Stimulated activated naive CD8-positive, alpha-beta T cell treated with anti-CD3 and anti-CD28 coated beads, Interleukin-15, amount 100 ng/mL, for 72 hours (primary cell): ENCODE measurements around the gene DIRAS1.
"Not testable (repeated sequence)": the region's sequence is repeated elsewhere in the genome, so short reads cannot be mapped to it uniquely, and the experiment has no call there.

Source experiments
- ATAC-seq: fragments of 150-1000 bp; cut with Tn5 transposase; 2 replicates; pipeline ENCODE4 v1.10.0; 2021; ENCODE audit warnings: mild to moderate bottlenecking, moderate library complexity
- DNase-seq, 2 donors: peaks; one replicate each; pipeline ENCODE4 v3.0.0; 2021 to 2022
- H3K27ac Mint-ChIP-seq, 2 donors: one replicate each; pipeline ENCODE4 v1.8.0; 2022; ENCODE audit warnings: mild to moderate bottlenecking in 2 of 2, mixed read lengths in 2 of 2, moderate library complexity in 2 of 2
- H3K27me3 Mint-ChIP-seq: one replicate; pipeline ENCODE4 v1.8.0; 2022; ENCODE audit warnings: mixed read lengths
- H3K4me1 Mint-ChIP-seq: one replicate; pipeline ENCODE4 v1.8.0; 2022; ENCODE audit warnings: mild to moderate bottlenecking, mixed read lengths
- H3K4me3 Mint-ChIP-seq, 2 donors: one replicate each; pipeline ENCODE4 v1.8.0; 2022; ENCODE audit warnings: mild to moderate bottlenecking in 2 of 2, mixed read lengths in 2 of 2, moderate library complexity in 1 of 2
- H3K9me3 Mint-ChIP-seq, 2 donors: one replicate each; pipeline ENCODE4 v1.8.0; 2022; ENCODE audit warnings: mixed read lengths in 2 of 2

The DIRAS1 gene

DNA sequence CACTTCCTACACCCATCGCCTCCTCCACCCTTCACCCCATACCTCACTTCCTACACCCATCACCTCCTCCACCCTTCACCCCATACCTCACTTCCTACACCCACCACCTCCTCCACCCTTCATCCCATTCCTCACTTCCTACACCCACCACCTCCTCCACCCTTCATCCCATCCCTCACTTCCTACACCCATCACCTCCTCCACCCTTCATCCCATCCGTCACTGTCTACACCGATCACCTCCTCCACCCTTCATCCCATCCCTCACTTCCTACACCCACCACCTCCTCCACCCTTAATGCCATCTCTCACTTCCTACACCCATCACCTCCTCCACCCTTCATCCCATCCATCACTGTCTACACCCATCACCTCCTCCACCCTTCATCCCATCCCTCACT is 8.0 kb downstream of the DIRAS1 start:
- Mint-ChIP-seq H3K9me3 (peaks cover 11 to 14% of the 10 kb centered on the region in 2 donors), H3K4me1 (peaks cover 11% of the 10 kb centered on the region)
- H3K27ac Mint-ChIP-seq, H3K27me3 Mint-ChIP-seq, H3K4me3 Mint-ChIP-seq, ATAC-seq, DNase-seq: not testable (repeated sequence)

DNA sequence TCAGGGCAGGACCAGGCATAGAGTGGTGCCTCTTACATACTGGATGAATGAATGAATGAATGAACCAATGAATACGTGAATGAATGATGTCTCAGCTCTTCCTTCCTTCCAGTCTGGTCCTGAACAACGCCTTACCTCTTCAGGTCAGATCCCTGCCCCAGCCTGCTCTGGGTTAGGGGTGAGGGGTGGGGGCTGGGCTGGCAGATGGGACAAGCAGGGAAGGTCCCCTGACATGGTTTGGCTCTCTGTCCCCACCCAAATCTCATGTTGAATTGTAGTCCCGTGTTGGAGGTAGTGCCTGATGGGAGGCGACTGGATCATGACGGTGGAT is 9.3 kb downstream of the DIRAS1 start:
- Mint-ChIP-seq H3K27ac (peak overlapping the region in 1 of 2 donors; percentile 66), H3K4me3 (no peak overlapping the region), H3K4me1 (peaks cover 11% of the 10 kb centered on the region), H3K27me3 (no peaks in the 10 kb centered on the region), H3K9me3 (peaks cover 11 to 14% of the 10 kb centered on the region in 2 donors)
- DNase-seq, result no peak
- ATAC-seq, result no peak

- H3K4me3 Mint-ChIP-seq, result no peak overlapping the region
- DNase-seq (no peak), ATAC-seq (no peak)
- peak overlapping the region in 1 of 2 donors; percentile 95 for H3K27ac Mint-ChIP-seq
- peaks cover 11% of the 10 kb centered on the region for H3K4me1 Mint-ChIP-seq
- peaks cover 11 to 14% of the 10 kb centered on the region in 2 donors for H3K9me3 Mint-ChIP-seq
- no peaks in the 10 kb centered on the region for H3K27me3 Mint-ChIP-seq
These were observed 9.8 kb downstream of the DIRAS1 start for GRCh38 chr19:2711172-2711874.

- no peak for DNase-seq
- no peaks in the 10 kb centered on the region for H3K9me3 Mint-ChIP-seq
- peaks cover 19% of the 10 kb centered on the region for H3K4me1 Mint-ChIP-seq
- ATAC-seq, result no peak
- H3K27me3 Mint-ChIP-seq, result no peaks in the 10 kb centered on the region
- no peak overlapping the region for H3K4me3 Mint-ChIP-seq
- no peak overlapping the region for H3K27ac Mint-ChIP-seq
These were observed 14.9 kb downstream of the DIRAS1 start for GRCh38 chr19:2706251-2706650.

DNA sequence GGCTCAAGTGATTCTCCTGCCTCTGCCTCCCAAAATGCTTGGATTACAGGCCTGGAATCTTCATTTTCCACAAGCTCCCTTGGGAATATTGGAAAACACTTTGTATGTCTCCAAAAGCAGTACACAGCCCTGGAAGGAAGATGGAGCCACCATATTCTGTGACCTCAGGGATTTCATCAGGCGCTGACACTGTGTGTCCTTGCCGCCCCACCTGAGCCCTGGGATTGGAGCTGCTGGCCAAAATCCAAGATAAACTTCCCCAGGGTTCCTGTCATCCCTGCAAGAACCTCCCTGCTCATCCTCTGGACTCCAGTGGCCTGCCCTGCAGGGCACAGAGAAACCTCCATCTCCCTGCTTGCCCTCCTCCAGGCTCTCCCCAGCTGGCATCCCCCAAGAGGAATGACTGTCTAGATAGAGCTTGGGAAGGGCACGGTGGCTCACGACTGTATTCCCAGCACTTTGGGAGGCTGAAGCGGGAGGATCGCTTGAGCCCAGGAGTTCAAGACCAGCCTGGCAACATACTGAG is 17.4 kb downstream of the DIRAS1 start:
- DNase-seq, result no peak
- Mint-ChIP-seq H3K4me3 (no peak overlapping the region), H3K9me3 (no peaks in the 10 kb centered on the region), H3K27me3 (no peaks in the 10 kb centered on the region), H3K4me1 (peaks cover 37% of the 10 kb centered on the region), H3K27ac (no peak overlapping the region)
- no peak for ATAC-seq

- DNase-seq, result no peak
- H3K27me3 Mint-ChIP-seq, result no peaks in the 10 kb centered on the region
- H3K4me1 Mint-ChIP-seq, result peaks cover 42% of the 10 kb centered on the region
- H3K9me3 Mint-ChIP-seq, result no peaks in the 10 kb centered on the region
- peak overlapping the region; percentile 44 to 63 for H3K4me3 Mint-ChIP-seq
- no peak for ATAC-seq
- peak overlapping the region in 1 of 2 donors; percentile 44 for H3K27ac Mint-ChIP-seq
These were observed 18.1 kb downstream of the DIRAS1 start for GRCh38 chr19:2703077-2703437.

GRCh38 chr19:2702170-2703076 is 18.7 kb downstream of the DIRAS1 start, which contains the start of gene GNG7:
Gene GNG7, minus strand, starts transcription at chr19:2702694. Its CDS starts 182,006 bp downstream, at chr19:2520688.
- Mint-ChIP-seq H3K9me3 (no peaks in the 10 kb centered on the region), H3K4me1 (peaks cover 42% of the 10 kb centered on the region), H3K27me3 (no peaks in the 10 kb centered on the region), H3K27ac (peak within 1 kb of the TSS in 1 of 2 donors; percentile 44), H3K4me3 (peak within 1 kb of the TSS; percentile 76 to 77)
- ATAC-seq (peak; percentile 99), DNase-seq (peak; percentile 93 to 95)

GRCh38 chr19:2701361-2702169 is 19.6 kb downstream of the DIRAS1 start:
- ATAC-seq, result no peak
- Mint-ChIP-seq H3K4me3 (peak overlapping the region; percentile 76 to 77), H3K27ac (no peak overlapping the region), H3K27me3 (no peaks in the 10 kb centered on the region), H3K4me1 (peaks cover 42% of the 10 kb centered on the region), H3K9me3 (no peaks in the 10 kb centered on the region)
- DNase-seq, result no peak

DNA sequence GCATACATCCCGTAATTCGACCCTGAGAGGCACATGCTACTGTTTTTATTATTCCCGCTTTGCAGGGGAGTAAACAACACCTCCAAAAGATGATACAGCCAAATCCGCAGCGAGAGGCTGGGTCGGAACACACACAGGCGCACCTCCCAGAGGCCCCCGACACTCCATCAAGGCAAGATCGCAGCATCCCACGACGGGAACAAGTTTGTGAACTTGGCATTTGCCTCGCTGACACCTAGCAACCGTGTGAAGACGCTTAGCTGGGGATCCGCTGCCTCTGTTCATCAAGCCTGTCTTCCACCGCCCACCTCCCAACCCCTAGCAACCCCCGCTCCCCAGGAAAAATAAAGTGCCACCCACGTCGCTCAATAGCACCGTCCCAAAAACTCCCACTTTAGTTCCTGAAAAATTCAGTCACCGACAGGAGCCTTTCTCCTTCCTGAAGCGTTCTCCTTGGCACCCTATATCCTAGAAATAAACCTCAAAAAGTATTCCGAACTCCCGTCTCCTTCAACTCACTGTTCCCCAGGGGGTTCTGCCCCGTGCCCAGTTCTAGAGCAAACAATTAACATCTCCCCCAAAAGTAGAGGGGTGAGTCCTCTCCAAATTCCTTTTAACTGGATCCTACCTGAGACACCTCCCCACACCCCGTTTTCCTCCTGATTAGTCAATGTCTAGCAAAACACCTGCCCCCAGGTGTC is 20.4 kb downstream of the DIRAS1 start:
- Mint-ChIP-seq H3K4me3 (no peak overlapping the region), H3K27ac (no peak overlapping the region), H3K9me3 (no peaks in the 10 kb centered on the region), H3K4me1 (peaks cover 42% of the 10 kb centered on the region), H3K27me3 (no peaks in the 10 kb centered on the region)
- no peak for DNase-seq
- ATAC-seq, result no peak

- no peak for DNase-seq
- Mint-ChIP-seq H3K4me3 (no peak overlapping the region), H3K27ac (no peak overlapping the region), H3K27me3 (no peaks in the 10 kb centered on the region), H3K9me3 (no peaks in the 10 kb centered on the region), H3K4me1 (peaks cover 42% of the 10 kb centered on the region)
- ATAC-seq, result no peak
These were observed 21.6 kb downstream of the DIRAS1 start for GRCh38 chr19:2699413-2700140.

DNA sequence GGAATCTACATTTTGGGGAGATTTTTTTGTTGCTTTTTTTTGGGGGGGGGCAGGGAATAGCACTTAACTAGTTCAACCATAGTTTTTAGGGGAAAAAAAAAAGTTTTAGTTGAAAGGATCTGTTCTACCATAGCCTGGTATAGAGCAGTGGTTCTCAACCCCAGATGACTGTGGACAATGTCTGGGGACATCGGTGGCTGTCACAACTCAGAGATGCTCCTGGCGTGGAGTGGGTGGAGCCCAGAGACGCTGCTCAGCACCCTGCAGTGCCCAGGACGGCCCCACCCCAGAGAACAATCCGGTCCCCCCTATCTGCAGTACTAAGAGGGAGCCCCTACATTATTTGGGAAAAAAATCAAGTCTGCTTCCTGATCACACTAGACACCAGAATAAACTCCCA is 27.0 kb downstream of the DIRAS1 start:
- H3K4me3 Mint-ChIP-seq, result no peak overlapping the region
- no peak for DNase-seq
- H3K27ac Mint-ChIP-seq, result peak overlapping the region in 1 of 2 donors; percentile 21
- peaks cover 9% of the 10 kb centered on the region for H3K4me1 Mint-ChIP-seq
- ATAC-seq, result no peak
- H3K9me3 Mint-ChIP-seq, result no peaks in the 10 kb centered on the region
- no peaks in the 10 kb centered on the region for H3K27me3 Mint-ChIP-seq

DNA sequence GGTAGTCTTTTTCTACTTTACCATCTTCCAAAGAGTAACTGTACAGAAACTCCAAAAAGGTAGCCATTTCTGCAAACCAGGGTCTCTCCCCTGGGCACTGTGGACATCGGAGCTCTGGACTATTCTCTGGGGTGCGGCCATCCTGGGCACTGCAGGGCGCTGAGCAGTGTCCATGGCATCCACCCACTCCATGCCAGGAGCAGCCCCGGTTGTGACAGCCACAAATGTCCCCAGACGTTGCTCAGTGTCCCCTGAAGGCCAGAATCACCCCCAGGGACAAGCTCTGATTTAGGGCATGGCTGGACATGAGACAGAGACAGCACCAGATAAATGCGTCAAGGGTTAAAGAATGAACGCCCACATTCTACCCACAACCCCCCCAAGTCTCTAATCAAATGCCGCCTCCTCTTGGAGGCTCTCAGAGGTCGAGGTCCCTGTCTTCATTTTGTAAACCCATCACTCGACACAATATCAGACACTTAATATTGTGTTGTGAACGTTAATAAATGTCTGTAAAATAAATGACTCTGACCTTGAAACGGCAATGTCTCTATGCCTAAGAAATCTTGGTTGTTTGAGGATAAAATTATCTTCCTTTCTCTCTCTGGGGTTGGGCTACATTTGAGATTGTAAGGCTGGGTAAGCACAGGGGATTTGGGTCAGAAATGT is 27.5 kb downstream of the DIRAS1 start:
- Mint-ChIP-seq H3K4me1 (peaks cover 3% of the 10 kb centered on the region), H3K9me3 (no peaks in the 10 kb centered on the region), H3K27me3 (no peaks in the 10 kb centered on the region), H3K4me3 (no peak overlapping the region), H3K27ac (no peak overlapping the region)
- no peak for ATAC-seq
- DNase-seq, result no peak

GRCh38 chr19:2691951-2692350 is 29.2 kb downstream of the DIRAS1 start:
- no peak overlapping the region for H3K27ac Mint-ChIP-seq
- H3K4me1 Mint-ChIP-seq, result no peaks in the 10 kb centered on the region
- DNase-seq, result no peak

GRCh38 chr19:2690856-2691255 is 30.3 kb downstream of the DIRAS1 start:
- DNase-seq (no peak), ATAC-seq (no peak)
- no peaks in the 10 kb centered on the region for H3K4me1 Mint-ChIP-seq

More at GRCh38 chr19:2691951-2692350, 29.2 kb downstream of the DIRAS1 start:
- no peak overlapping the region for H3K4me3 Mint-ChIP-seq
- H3K9me3 Mint-ChIP-seq, result no peaks in the 10 kb centered on the region
- no peaks in the 10 kb centered on the region for H3K27me3 Mint-ChIP-seq
- ATAC-seq, result no peak

More at GRCh38 chr19:2690856-2691255, 30.3 kb downstream of the DIRAS1 start:
- Mint-ChIP-seq H3K27ac (peak overlapping the region in 1 of 2 donors; percentile 33), H3K4me3 (no peak overlapping the region), H3K9me3 (no peaks in the 10 kb centered on the region), H3K27me3 (no peaks in the 10 kb centered on the region)
